Measurements from ENCODE around the gene SEZ6.

DNA sequence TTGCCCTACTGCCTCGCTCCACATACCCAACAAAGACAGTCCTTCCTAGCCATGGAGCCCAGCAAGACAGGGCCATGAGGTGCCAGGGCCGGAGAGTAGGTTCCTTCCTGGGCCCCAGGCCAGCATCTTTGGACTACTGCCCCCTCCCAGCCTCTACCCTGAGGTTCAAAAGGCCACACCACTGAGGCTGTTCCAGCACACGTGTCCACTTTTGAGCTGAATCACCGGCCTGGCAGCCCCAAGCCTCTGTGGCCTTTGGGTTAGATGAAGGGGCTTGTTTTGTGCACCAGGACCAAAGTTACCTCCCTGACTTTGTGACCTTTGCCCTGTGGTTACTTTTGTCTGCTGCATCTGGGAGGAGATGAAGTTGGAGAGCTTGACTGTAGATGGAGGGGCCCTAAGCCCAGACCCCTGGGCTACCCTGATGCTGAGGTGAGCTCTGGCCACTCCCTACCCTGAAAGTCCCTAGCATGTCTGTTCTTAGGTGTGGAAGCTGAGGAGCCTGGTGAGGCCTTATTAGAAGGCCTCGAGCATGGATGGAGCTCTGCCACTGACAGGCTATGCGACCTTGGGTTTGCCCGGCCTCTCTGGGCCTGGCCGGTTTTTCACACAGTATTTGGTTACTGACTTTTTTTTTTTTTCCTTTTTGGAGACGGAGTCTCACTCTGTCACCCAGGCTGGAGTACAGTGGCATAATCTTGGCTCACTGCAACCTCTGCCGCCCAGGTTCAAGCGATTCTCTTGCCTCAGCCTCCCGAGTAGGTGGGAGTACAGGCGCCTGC, 12.0 kb downstream of the SEZ6 start:
- TF ChIP-seq POLR2AphosphoS5 (IDR thresholded peaks at IDR 0.05; ENCODE audit: insufficient read depth in 1 of 2, low read depth in 1 of 2) (no peak), POLR2A (IDR thresholded peaks at IDR 0.05) (no peak)

Data from vagina (tissue), 2 donors.